Ovary (tissue), 9 donors: ENCODE data around the gene SLC39A11. TPM values are rescaled to one million over a fixed set of nuclear protein-coding genes. Genes with fewer than 3 reads are reported as not detected.

ENCODE experiments used
- DNase-seq, 5 donors: peaks; one replicate each; pipeline ENCODE4 v3.0.0-alpha.2; 2019 to 2020
- H3K27ac ChIP-seq, 2 donors: fragments of 200-600 bp; one replicate each; pipeline versions ENCODE4 v1.5.1 to v1.8.0; 2019 to 2022
- H3K27me3 ChIP-seq: fragments of 200-600 bp; one replicate; pipeline ENCODE4 v1.8.0; 2022
- H3K36me3 ChIP-seq: fragments of 200-600 bp; sonication (generic); one replicate; pipeline ENCODE4 v1.5.1; 2019
- H3K4me1 ChIP-seq: one replicate; pipeline ENCODE4 v1.8.1; 2013; ENCODE audit warnings: mild to moderate bottlenecking, moderate library complexity; ENCODE audit not compliant: insufficient read depth
- H3K4me3 ChIP-seq: fragments of 200-600 bp; sonication (generic); one replicate; pipeline ENCODE4 v1.5.1; 2017
- H3K9me3 ChIP-seq, 2 donors: fragments of 200-600 bp in 1 of 2; sonication (generic) in 1 of 2; one replicate each; pipeline versions ENCODE4 v1.5.1 to v1.8.1; 2013 to 2019; ENCODE audit warnings: mild to moderate bottlenecking in 1 of 2, moderate library complexity in 1 of 2
- CTCF ChIP-seq, 3 donors: fragments of 450-650 bp in 2 of 3; fragments of 200-600 bp in 1 of 3; IDR thresholded peaks; one replicate each; pipeline versions ENCODE4 v1.5.1 to v1.8.0; 2016 to 2022; ENCODE audit warnings: antibody characterized with exemption in 3 of 3, mild to moderate bottlenecking in 1 of 3
- EP300 ChIP-seq: sonication (generic); formaldehyde crosslinking; IDR thresholded peaks from one replicate; pipeline ENCODE4 v1.6.1; 2017; ENCODE audit warnings: antibody characterized with exemption
- POLR2A ChIP-seq: fragments of 450-650 bp; IDR thresholded peaks from one replicate; pipeline ENCODE4 v1.6.1; 2017; ENCODE audit warnings: antibody characterized with exemption, mild to moderate bottlenecking, moderate library complexity
- WGBS, 3 donors: extraction: QIAGEN DNeasy Blood & Tissue Kit in 1 of 3; methylation state at CpG; one replicate each; pipeline versions ENCODE4 v1.1.5 to v1.1.7; 2013 to 2017; 5-methylcytosine and 5-hydroxymethylcytosine counted together
- intact Hi-C, 4 donors: fragments of 100-400 bp; cut with DNase I; formaldehyde crosslinking; loops; one replicate each; pipeline versions ENCODE4 v1.11.0 to v1.15.1; 2022 to 2023
- polyA plus RNA-seq, 2 donors: library from polyadenylated mRNA; stranded (reverse); fragments of 200-250 nt in 1 of 2; fragments of 350-450 nt in 1 of 2; fragmentation: Illumina TruSeq in 1 of 2; extraction: RNeasy Lipid Tissue Mini Kit (QIAGEN cat#74804) in 1 of 2; gene quantifications; one replicate each; pipeline ENCODE4 v1.2.3, GENCODE V29; 2013 to 2014
- total RNA-seq, 7 donors: library from RNA; depleted of rRNA in 2 of 7; stranded (reverse); fragments of >200 nt in 2 of 7; fragmentation: NEBNext Ultra II Directional in 3 of 7; extraction: Animal tissue kit (Norgen Biotek cat#: 25700) in 3 of 7; gene quantifications; one replicate each; pipeline versions ENCODE4 v1.1.0 to v1.2.4, GENCODE V29; 2016 to 2023
- donor health status: DM: no; HTN: no; CAD: no; lungs with moderate emphysema.
- donor health status: DM: no; HTN: no; CAD: no.
- donor health status: Bipolar disorder and iron deficiency.
- donor health status: DM: yes; HTN: yes; CAD: no.
- donor health status: DM: no; HTN: no; CAD: no.
- donor health status: DM: yes; HTN: yes; CAD: no.

Gene SLC39A11
- total and polyA plus RNA-seq, 9 donors, result 4.0 to 21.2 (median 10.1) TPM

GRCh38 chr17:73105431-73105830 lies 12.9 kb upstream of the SLC39A11 start:
- DNase-seq, result no peak
- TF ChIP-seq POLR2A (no peak), EP300 (no peak), CTCF (IDR thresholded peaks at IDR 0.05) (no peak)
- intact Hi-C loops, result no loop called here
- H3K4me1 ChIP-seq, result no peaks in the 10 kb centered on the region
- H3K9me3 ChIP-seq, result no peaks in the 10 kb centered on the region
- H3K27me3 ChIP-seq, result no peaks in the 10 kb centered on the region
- no peak overlapping the region for H3K27ac ChIP-seq
- H3K36me3 ChIP-seq, result no peaks in the 10 kb centered on the region
- no peak overlapping the region for H3K4me3 ChIP-seq
- 91 to 94% (median 91%) methylated on average over 1 of the region's 1 CpG for WGBS, 3 donors

GRCh38 chr17:73104450-73104849 lies 12.0 kb upstream of the SLC39A11 start:
- TF ChIP-seq CTCF (IDR thresholded peaks at IDR 0.05), result no peak
- TF ChIP-seq EP300, result no peak
- TF ChIP-seq POLR2A, result no peak
- no peaks in the 10 kb centered on the region for H3K4me1 ChIP-seq
- no peaks in the 10 kb centered on the region for H3K9me3 ChIP-seq
- H3K27me3 ChIP-seq, result no peaks in the 10 kb centered on the region
- intact Hi-C loops, result no loop called here
- no peak overlapping the region for H3K4me3 ChIP-seq
- DNase-seq, result no peak
- H3K36me3 ChIP-seq, result no peaks in the 10 kb centered on the region
- H3K27ac ChIP-seq, result no peak overlapping the region
- 93 to 95% (median 94%) methylated on average over 3 of the region's 3 CpGs for WGBS, 3 donors

- Histone ChIP-seq H3K4me1 (no peaks in the 10 kb centered on the region), H3K36me3 (no peaks in the 10 kb centered on the region), H3K27ac (no peak overlapping the region), H3K27me3 (no peaks in the 10 kb centered on the region), H3K4me3 (no peak overlapping the region), H3K9me3 (no peaks in the 10 kb centered on the region)
- intact Hi-C loops, result no loop called here
- 86 to 93% (median 90%) methylated on average over 12 of the region's 12 CpGs for WGBS, 3 donors
- DNase-seq, result no peak
- TF ChIP-seq EP300 (no peak), CTCF (IDR thresholded peaks at IDR 0.05) (no peak), POLR2A (no peak)
These were observed 11.3 kb upstream of the SLC39A11 start for GRCh38 chr17:73103641-73104335.

GRCh38 chr17:73101031-73101430 lies 8.5 kb upstream of the SLC39A11 start:
- Histone ChIP-seq H3K4me3 (no peak overlapping the region), H3K27ac (no peak overlapping the region), H3K36me3 (no peaks in the 10 kb centered on the region), H3K27me3 (no peaks in the 10 kb centered on the region), H3K4me1 (no peaks in the 10 kb centered on the region), H3K9me3 (no peaks in the 10 kb centered on the region)
- no peak for TF ChIP-seq POLR2A
- no peak for TF ChIP-seq EP300
- TF ChIP-seq CTCF (IDR thresholded peaks at IDR 0.05), result no peak
- DNase-seq, result no peak
- intact Hi-C loops, result no loop called here
- 88 to 95% (median 89%) methylated on average over 6 of the region's 6 CpGs for WGBS, 3 donors
